Lower leg skin (tissue), 4 donors: ENCODE measurements around the gene PLP2. TPM values are rescaled to one million over a fixed set of nuclear protein-coding genes. Genes with fewer than 3 reads are reported as not detected.
"Not testable (repeated sequence)": the region's sequence is repeated elsewhere in the genome, so short reads cannot be mapped to it uniquely, and the experiment has no call there.

Experiments
- DNase-seq, 2 donors: peaks; one replicate each; pipeline ENCODE4 v3.0.0-alpha.2; 2019; ENCODE audit warnings: low spot score in 2 of 2
- H3K4me3 ChIP-seq: fragments of 200-600 bp; sonication (generic); 2 replicates; pipeline ENCODE4 v1.5.1; 2017; ENCODE audit warnings: mild to moderate bottlenecking, low read depth; ENCODE audit not compliant: poor library complexity, severe bottlenecking
- POLR2A ChIP-seq, 2 donors: fragments of 450-650 bp; IDR thresholded peaks; one replicate each; pipeline ENCODE4 v1.6.1; 2016 to 2017; ENCODE audit warnings: antibody characterized with exemption in 2 of 2, mild to moderate bottlenecking in 1 of 2, moderate library complexity in 1 of 2
- WGBS, 2 donors: methylation state at CpG; one replicate each; pipeline ENCODE4 v1.1.5; 2018; 5-methylcytosine and 5-hydroxymethylcytosine counted together
- intact Hi-C: fragments of 100-400 bp; cut with DNase I; formaldehyde crosslinking; loops from one replicate; pipeline ENCODE4 v1.15.0; 2023; ENCODE audit warnings: low total_unique reads
- total RNA-seq, 4 donors: library from RNA; depleted of rRNA; stranded (reverse); fragments of >200 nt; gene quantifications; one replicate each; pipeline ENCODE4 v1.1.0, GENCODE V29; 2016
- TF ChIP-seq, protein P1 (sequence below), 3 donors: fragments of 450-650 bp; IDR thresholded peaks; one replicate each; pipeline ENCODE4 v1.5.1; 2016; ENCODE audit warnings: antibody characterized with exemption in 3 of 3, mild to moderate bottlenecking in 3 of 3, moderate library complexity in 2 of 3

The PLP2 gene, protein sequence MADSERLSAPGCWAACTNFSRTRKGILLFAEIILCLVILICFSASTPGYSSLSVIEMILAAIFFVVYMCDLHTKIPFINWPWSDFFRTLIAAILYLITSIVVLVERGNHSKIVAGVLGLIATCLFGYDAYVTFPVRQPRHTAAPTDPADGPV
- 100 to 1,000 TPM; 126 to 132 (median 130) TPM for total RNA-seq

DNA sequence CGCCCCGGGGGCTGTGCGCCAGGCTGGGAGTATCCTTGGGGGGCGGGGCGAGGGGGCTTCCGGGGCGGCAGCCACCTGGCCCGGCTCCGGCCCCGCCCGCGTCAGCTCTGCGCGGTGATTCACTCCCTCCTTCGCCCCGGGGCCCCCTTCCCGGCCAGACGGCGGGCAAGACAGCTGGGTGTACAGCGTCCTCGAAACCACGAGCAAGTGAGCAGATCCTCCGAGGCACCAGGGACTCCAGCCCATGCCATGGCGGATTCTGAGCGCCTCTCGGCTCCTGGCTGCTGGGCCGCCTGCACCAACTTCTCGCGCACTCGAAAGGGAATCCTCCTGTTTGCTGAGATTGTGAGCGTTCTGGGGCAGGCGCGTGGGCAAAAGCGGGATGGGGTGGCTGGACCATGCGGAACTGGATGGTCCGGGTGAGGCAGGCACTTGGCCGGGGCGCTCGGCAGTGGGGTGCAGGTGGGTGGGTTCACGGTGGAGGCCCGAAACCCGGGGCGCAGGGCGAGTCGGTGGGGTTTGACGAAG is at the start of gene PLP2:
Gene PLP2 (plus strand): TSS at position 147 of the 528 bp plus-strand sequence. CDS start 103 bp downstream, at position 250.
- peak within 1 kb of the TSS; percentile 48 for H3K4me3 ChIP-seq
- 1 to 42% methylated on average over 12 to 30 of the region's 46 CpGs for WGBS, 2 donors
- DNase-seq = peak in 1 of 2 donors; percentile 92
- no peak for TF ChIP-seq POLR2A (IDR thresholded peaks at IDR 0.05)
- TF ChIP-seq, protein P1, sequence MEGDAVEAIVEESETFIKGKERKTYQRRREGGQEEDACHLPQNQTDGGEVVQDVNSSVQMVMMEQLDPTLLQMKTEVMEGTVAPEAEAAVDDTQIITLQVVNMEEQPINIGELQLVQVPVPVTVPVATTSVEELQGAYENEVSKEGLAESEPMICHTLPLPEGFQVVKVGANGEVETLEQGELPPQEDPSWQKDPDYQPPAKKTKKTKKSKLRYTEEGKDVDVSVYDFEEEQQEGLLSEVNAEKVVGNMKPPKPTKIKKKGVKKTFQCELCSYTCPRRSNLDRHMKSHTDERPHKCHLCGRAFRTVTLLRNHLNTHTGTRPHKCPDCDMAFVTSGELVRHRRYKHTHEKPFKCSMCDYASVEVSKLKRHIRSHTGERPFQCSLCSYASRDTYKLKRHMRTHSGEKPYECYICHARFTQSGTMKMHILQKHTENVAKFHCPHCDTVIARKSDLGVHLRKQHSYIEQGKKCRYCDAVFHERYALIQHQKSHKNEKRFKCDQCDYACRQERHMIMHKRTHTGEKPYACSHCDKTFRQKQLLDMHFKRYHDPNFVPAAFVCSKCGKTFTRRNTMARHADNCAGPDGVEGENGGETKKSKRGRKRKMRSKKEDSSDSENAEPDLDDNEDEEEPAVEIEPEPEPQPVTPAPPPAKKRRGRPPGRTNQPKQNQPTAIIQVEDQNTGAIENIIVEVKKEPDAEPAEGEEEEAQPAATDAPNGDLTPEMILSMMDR (IDR thresholded peaks at IDR 0.05) = no peak
- intact Hi-C loops = no loop called here

DNA sequence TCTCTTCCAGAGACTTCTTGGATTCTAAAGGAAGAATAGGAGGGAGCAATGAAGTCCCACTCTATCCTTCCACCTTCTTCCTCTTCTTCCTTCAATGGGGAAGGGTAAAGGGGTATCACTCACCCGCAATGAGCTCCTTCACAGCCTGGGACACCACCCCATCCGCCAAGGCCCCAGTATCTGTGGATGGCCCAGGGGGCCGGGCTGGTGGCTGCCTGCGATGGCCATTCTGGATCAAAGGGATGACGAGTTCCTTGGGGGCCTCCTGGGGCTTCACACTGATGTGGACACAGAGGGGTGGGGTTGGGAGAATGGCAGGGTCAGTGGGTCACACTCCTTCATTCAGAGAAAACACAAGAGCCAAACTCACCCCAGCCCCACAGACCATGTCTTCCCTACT is 49.2 kb upstream of the PLP2 start:
- 70 to 89% methylated on average over 5 of the region's 5 CpGs for WGBS, 2 donors
- TF ChIP-seq, protein P1 (IDR thresholded peaks at IDR 0.05) = no peak
- no peak overlapping the region for H3K4me3 ChIP-seq
- intact Hi-C loops = no loop called here
- no peak for DNase-seq

DNA sequence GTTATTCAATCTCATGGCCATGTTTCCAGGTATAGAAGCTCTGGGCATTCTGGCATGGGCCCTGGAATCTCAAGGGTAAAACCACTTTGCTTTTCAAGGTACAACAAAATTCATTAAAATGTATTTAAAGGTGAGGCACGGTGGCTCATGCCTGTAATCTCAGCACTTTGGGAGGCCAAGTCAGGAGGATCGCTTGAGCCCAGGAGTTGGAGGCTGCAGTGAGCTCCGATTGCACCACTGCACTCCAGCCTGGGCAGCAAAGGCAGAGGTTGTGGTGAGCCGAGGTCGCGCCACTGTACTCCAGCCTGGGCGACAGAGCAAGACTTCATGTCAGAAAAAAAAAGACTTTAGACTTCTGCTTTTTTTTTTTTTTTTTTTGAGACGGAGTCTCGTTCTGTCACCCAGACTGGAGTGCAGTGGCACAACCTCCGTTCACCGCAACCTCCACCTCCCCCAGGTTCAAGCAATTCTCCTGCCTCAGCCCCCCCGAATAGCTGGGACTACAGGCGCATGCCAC is 43.9 kb upstream of the PLP2 start:
- 75 to 86% methylated on average over 9 to 13 of the region's 13 CpGs for WGBS, 2 donors
- H3K4me3 ChIP-seq, DNase-seq, intact Hi-C loops: not testable (repeated sequence)

DNA sequence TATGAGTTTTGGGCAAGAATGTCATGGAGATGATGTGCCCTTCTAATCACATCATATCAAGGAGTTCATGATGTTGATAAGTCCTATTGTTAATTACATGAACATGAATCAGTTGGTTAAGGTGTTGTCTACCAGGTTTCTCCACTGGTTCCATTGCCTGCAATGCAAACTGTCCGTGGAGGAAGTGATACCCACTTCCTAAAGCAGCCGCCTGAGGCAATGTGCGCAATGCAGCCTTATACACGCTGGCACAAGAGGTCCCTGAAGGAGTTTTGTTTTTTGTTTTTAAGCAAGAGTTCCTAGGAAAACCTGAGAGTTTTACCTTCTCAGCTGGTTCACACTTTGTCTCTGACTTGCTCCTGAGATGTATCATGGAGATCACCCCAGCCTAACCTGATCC is 42.3 kb upstream of the PLP2 start:
- 58 to 64% methylated on average over 4 of the region's 4 CpGs for WGBS, 2 donors
- intact Hi-C loops = no loop called here

DNA sequence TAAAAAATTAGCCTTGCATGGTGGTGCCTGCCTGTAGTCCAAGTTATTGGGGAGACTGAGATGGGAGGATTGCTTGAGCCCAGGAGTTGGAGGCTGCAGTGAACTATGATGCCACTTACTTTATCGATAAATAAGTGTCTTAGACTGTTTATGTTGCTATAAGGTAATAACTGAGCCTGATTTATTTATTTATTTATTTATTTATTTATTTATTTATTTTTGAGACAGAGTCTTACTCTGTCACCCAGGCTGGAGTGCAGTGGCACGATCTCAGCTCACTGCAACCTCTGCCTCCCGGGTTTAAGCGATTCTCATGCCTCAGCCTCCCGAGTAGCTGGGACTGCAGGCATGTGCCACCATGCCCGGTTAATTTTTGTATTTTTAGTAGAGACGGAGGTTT is 39.4 kb upstream of the PLP2 start:
- H3K4me3 ChIP-seq, DNase-seq, intact Hi-C loops: not testable (repeated sequence)
- WGBS, 2 donors = 93 to 94% methylated on average over 7 of the region's 7 CpGs

More for the DNA sequence above, 42.3 kb upstream of the PLP2 start:
- no peak for DNase-seq
- H3K4me3 ChIP-seq = no peak overlapping the region
- TF ChIP-seq, protein P1 (IDR thresholded peaks at IDR 0.05) = no peak
- TF ChIP-seq POLR2A (IDR thresholded peaks at IDR 0.05) = no peak

DNA sequence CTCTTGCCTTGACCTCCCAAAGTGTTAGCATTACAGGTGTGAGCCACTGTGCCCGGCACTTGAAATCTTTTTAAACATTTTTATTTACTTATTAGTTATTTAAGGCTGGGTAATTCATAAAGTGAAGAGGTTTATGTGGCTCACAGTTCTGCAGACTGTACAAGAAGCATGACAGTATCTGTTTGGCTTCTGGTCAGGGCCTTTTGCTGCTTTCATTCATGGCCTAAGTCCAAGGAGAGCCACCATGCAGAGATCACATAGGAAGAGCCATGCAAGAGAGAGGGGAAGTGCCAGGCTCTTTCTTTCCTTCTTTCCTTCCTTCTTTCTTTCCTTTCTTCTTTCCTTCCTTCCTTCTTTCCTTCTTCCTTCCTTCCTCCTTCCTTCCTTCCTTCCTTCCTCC is 37.9 kb upstream of the PLP2 start:
- intact Hi-C loops = no loop called here
- H3K4me3 ChIP-seq = no peak overlapping the region
- no peak for TF ChIP-seq POLR2A (IDR thresholded peaks at IDR 0.05)
- TF ChIP-seq, protein P1 (IDR thresholded peaks at IDR 0.05) = no peak
- WGBS, 2 donors = 83 to 100% methylated on average over 1 of the region's 1 CpG
- no peak for DNase-seq

DNA sequence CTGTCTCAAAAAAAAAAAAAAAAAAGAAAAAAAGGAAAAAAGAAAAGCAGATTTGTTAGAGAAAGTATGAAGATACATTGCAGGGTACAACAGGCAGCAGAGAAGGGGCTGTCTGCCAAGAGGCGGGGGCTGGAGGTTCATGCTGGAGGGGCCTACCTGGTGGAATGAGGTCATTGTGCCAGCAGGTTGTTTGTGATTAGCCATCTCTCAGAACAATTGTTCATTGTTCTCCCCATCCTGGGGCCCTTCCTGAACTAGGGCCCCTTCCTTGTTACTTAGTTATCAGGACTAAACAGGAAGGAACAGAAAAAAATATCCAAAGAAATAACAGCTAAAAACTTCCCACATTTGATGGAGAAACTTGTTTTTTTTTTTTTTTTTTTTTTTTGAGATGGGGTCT is 34.2 kb upstream of the PLP2 start:
- intact Hi-C loops = no loop called here
- 79 to 100% methylated on average over 1 of the region's 1 CpG for WGBS, 2 donors
- DNase-seq = no peak
- no peak for TF ChIP-seq POLR2A (IDR thresholded peaks at IDR 0.05)
- TF ChIP-seq, protein P1 (IDR thresholded peaks at IDR 0.05) = no peak
- no peak overlapping the region for H3K4me3 ChIP-seq
